GM21381 (cell line): Measurements from ENCODE around the gene GNB5.
"Not testable (repeated sequence)": the region's sequence is repeated elsewhere in the genome, so short reads cannot be mapped to it uniquely, and the experiment has no call there.

ENCODE experiments used
- ATAC-seq: cut with Tn5 transposase; IDR thresholded peaks from one replicate; pipeline ENCODE4 v1.9.1; 2021; ENCODE audit warnings: mild to moderate bottlenecking, moderate library complexity; ENCODE audit not compliant: unreplicated experiment

GNB5 gene

GRCh38 chr15:52097180-52097579 is 94.0 kb downstream of the GNB5 start:
- ATAC-seq, result no peak

GRCh38 chr15:52096536-52096935 is 94.7 kb downstream of the GNB5 start:
- not testable (repeated sequence) for ATAC-seq

GRCh38 chr15:52095597-52096262 is 95.5 kb downstream of the GNB5 start:
- no peak for ATAC-seq

- no peak for ATAC-seq
These were observed 96.2 kb downstream of the GNB5 start for GRCh38 chr15:52094811-52095584.

- ATAC-seq, result no peak
These were observed 97.4 kb downstream of the GNB5 start for GRCh38 chr15:52093539-52094510.

- no peak for ATAC-seq
These were observed 98.0 kb downstream of the GNB5 start for GRCh38 chr15:52093167-52093538.

GRCh38 chr15:52090193-52090592 is 101.0 kb downstream of the GNB5 start:
- no peak for ATAC-seq

- no peak for ATAC-seq
These were observed 105.0 kb downstream of the GNB5 start for GRCh38 chr15:52086011-52086786.

GRCh38 chr15:52085299-52085698 is 105.9 kb downstream of the GNB5 start:
- no peak for ATAC-seq

GRCh38 chr15:52083603-52084002 is 107.6 kb downstream of the GNB5 start:
- ATAC-seq, result no peak

- ATAC-seq, result peak; percentile 29
These were observed 108.2 kb downstream of the GNB5 start for GRCh38 chr15:52083037-52083359.

GRCh38 chr15:52082197-52083036 is 108.8 kb downstream of the GNB5 start:
- ATAC-seq, result peak; percentile 66

GRCh38 chr15:52080706-52081392 is 110.3 kb downstream of the GNB5 start:
- no peak for ATAC-seq

- ATAC-seq, result no peak
These were observed 111.2 kb downstream of the GNB5 start for GRCh38 chr15:52080031-52080430.

GRCh38 chr15:52078876-52079700 is 112.1 kb downstream of the GNB5 start:
- no peak for ATAC-seq

GRCh38 chr15:52078197-52078875 is 112.9 kb downstream of the GNB5 start:
- no peak for ATAC-seq

GRCh38 chr15:52076889-52077781 is 114.1 kb downstream of the GNB5 start:
- no peak for ATAC-seq
